ENCODE measurements around the gene ZNF280D. TPM values are rescaled to one million over a fixed set of nuclear protein-coding genes. Genes with fewer than 3 reads are reported as not detected.

The ZNF280D gene
- total and polyA plus RNA-seq, 2 experiments from 2014 or later: 2.4 to 13.2 TPM

DNA sequence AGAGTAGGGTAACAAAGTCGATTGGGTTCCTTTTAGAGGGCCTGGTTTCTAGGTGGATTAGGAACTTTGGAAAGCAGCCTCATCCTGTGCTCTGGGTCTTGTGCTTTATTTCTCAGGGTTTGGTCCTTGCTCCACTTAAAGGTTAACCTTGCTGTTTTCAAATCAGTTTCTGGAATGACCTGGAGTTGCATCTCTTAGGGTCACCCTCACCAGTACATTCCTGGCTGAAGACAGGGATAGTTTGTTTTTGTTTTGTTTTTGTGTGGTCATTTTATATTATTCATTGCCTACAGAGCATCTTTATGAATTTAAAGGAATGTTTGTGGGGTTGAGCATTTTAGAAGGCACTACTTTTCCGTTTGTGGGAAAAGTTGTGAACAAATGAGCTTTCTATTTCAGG lies 45.5 kb upstream of the ZNF280D start:
- no peak for DNase-seq (ENCODE audit: low read depth in 1 of 2, low spot score in 1 of 2)
- TF ChIP-seq, protein P1, sequence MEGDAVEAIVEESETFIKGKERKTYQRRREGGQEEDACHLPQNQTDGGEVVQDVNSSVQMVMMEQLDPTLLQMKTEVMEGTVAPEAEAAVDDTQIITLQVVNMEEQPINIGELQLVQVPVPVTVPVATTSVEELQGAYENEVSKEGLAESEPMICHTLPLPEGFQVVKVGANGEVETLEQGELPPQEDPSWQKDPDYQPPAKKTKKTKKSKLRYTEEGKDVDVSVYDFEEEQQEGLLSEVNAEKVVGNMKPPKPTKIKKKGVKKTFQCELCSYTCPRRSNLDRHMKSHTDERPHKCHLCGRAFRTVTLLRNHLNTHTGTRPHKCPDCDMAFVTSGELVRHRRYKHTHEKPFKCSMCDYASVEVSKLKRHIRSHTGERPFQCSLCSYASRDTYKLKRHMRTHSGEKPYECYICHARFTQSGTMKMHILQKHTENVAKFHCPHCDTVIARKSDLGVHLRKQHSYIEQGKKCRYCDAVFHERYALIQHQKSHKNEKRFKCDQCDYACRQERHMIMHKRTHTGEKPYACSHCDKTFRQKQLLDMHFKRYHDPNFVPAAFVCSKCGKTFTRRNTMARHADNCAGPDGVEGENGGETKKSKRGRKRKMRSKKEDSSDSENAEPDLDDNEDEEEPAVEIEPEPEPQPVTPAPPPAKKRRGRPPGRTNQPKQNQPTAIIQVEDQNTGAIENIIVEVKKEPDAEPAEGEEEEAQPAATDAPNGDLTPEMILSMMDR (IDR thresholded peaks at IDR 0.05; ENCODE audit: low read depth, low read length): no peak
- Histone ChIP-seq H3K27ac (no peak overlapping the region), H3K9me3 (ENCODE audit: low read depth) (no peaks in the 10 kb centered on the region), H3K27me3 (no peaks in the 10 kb centered on the region), H3K4me1 (ENCODE audit: low read depth) (no peaks in the 10 kb centered on the region), H3K36me3 (no peaks in the 10 kb centered on the region), H3K4me3 (no peak overlapping the region)

DNA sequence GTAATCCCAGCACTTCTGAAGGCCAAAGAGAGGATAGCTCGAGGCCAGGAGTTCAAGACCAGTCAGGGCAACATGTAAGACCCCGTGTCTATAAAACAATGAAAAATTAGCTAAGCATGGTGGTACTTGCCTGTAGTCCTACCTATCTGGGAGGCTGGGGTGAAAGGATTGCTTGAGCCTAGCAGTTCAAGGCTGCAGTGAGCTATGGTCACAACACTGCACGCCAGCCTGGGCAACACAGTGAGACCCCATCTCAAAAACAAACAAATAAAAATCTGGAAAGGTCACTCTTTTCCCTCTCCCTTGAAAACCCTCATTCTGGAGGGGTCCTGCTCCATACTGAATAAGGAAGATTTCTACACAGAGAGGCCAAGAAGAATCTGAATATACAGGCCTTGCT lies 43.5 kb upstream of the ZNF280D start:
- TF ChIP-seq, protein P1 (IDR thresholded peaks at IDR 0.05; ENCODE audit: low read depth, low read length): no peak
- DNase-seq (ENCODE audit: low read depth in 1 of 2, low spot score in 1 of 2): no peak
- Histone ChIP-seq H3K27ac (no peak overlapping the region), H3K36me3 (no peaks in the 10 kb centered on the region), H3K27me3 (no peaks in the 10 kb centered on the region), H3K4me3 (no peak overlapping the region), H3K4me1 (ENCODE audit: low read depth) (no peaks in the 10 kb centered on the region), H3K9me3 (ENCODE audit: low read depth) (no peaks in the 10 kb centered on the region)

DNA sequence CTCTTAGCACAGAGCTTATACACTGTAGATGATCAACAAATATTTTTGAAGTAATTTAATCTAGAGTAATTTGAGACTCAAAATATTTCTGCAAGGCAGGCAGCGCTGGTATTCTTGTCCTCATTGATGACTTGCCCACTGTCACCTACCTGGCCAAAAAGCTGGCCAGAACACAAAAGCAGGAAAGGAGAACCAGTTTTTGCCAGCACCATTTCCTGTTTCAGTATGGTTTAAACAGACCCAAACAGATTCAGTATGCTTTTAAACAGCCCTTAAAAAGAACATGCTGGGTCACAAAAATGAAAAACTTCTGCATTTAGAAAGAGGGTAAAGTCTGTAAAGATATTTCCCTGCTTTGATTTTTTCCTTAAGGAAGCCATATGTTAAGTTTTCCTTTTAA lies 42.3 kb upstream of the ZNF280D start:
- no peak overlapping the region for H3K27ac ChIP-seq
- no peak for DNase-seq (ENCODE audit: low read depth in 1 of 2, low spot score in 1 of 2)
- no peaks in the 10 kb centered on the region for H3K36me3 ChIP-seq
- no peaks in the 10 kb centered on the region for H3K9me3 ChIP-seq (ENCODE audit: low read depth)
- H3K4me3 ChIP-seq: no peak overlapping the region
- no peaks in the 10 kb centered on the region for H3K4me1 ChIP-seq (ENCODE audit: low read depth)
- TF ChIP-seq, protein P1 (IDR thresholded peaks at IDR 0.05; ENCODE audit: low read depth, low read length): no peak
- H3K27me3 ChIP-seq: no peaks in the 10 kb centered on the region

DNA sequence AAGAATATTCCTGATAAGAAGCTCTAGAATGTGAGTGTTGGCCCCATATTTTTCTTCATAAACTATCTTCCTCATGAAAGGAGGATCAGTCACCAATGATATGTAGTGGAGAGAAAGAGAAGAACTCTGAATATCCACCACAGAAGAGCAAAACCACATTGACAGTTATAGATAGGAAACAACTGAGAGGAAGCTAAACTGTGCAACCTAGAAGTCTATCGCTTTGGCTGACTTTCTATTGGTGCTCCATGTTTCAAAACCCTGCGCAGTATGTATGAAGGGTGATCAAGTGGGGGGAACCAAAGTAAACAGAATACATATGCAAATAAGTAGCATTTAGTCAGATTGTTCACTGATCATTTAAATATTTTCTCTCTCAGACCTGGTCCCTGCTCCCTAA lies 41.0 kb upstream of the ZNF280D start:
- TF ChIP-seq, protein P1 (IDR thresholded peaks at IDR 0.05; ENCODE audit: low read depth, low read length): no peak
- no peak for DNase-seq (ENCODE audit: low read depth in 1 of 2, low spot score in 1 of 2)
- no peak overlapping the region for H3K27ac ChIP-seq
- H3K27me3 ChIP-seq: no peaks in the 10 kb centered on the region
- H3K9me3 ChIP-seq (ENCODE audit: low read depth): no peaks in the 10 kb centered on the region
- no peak overlapping the region for H3K4me3 ChIP-seq
- no peaks in the 10 kb centered on the region for H3K36me3 ChIP-seq
- no peaks in the 10 kb centered on the region for H3K4me1 ChIP-seq (ENCODE audit: low read depth)

DNA sequence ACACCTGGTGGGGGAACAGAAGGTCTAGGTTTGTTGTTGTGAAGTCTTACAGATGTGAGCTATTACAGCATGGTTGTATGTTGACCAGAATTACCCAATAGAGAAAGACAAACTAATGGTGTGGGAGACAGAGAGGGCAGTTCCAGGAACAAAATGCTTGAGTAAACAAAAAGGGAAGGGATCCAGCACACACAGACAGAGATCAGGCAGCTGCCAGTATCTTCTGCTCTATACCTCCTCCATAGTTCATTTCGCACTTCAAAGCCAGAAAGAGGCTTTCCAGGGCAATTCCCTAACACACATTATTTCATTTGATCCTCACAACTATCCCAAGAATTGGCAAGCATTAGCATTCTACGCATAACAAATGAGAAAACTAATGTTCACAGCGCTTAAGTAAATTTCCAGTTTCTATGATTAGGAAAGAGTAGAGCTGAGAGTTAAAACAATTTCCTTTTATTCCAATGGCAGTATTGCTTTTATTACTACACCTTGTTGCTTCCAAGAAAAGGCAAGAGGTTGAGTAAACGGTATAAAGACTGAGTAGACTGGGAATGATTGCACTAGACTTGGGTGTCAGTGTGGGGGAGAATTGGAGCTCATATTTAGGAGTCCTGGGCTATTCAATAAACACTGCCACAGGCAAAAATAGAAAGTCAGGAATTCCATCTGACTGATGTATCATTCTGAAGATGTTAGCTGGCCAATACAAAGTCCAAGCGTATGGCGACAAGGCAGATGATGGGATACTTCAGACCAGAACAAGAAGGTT lies 39.7 kb upstream of the ZNF280D start:
- TF ChIP-seq, protein P1 (IDR thresholded peaks at IDR 0.05; ENCODE audit: low read depth, low read length): no peak
- H3K36me3 ChIP-seq: no peaks in the 10 kb centered on the region
- no peaks in the 10 kb centered on the region for H3K27me3 ChIP-seq
- no peak overlapping the region for H3K4me3 ChIP-seq
- no peaks in the 10 kb centered on the region for H3K4me1 ChIP-seq (ENCODE audit: low read depth)
- peak in 1 of 2 donors; percentile 43 for DNase-seq (ENCODE audit: low read depth in 1 of 2, low spot score in 1 of 2)
- H3K9me3 ChIP-seq (ENCODE audit: low read depth): no peaks in the 10 kb centered on the region
- no peak overlapping the region for H3K27ac ChIP-seq

All from cardiac muscle cell (in vitro differentiated cells and primary cell).